TTC549 (cell line): ENCODE data around the gene SCP2.

Experiments used
- FAIRE-seq: peaks from 2 replicates; lab custom pipeline; 2012; peaks lifted over from hg19 to GRCh38; lab: Jason Lieb, UNC

Gene SCP2

DNA sequence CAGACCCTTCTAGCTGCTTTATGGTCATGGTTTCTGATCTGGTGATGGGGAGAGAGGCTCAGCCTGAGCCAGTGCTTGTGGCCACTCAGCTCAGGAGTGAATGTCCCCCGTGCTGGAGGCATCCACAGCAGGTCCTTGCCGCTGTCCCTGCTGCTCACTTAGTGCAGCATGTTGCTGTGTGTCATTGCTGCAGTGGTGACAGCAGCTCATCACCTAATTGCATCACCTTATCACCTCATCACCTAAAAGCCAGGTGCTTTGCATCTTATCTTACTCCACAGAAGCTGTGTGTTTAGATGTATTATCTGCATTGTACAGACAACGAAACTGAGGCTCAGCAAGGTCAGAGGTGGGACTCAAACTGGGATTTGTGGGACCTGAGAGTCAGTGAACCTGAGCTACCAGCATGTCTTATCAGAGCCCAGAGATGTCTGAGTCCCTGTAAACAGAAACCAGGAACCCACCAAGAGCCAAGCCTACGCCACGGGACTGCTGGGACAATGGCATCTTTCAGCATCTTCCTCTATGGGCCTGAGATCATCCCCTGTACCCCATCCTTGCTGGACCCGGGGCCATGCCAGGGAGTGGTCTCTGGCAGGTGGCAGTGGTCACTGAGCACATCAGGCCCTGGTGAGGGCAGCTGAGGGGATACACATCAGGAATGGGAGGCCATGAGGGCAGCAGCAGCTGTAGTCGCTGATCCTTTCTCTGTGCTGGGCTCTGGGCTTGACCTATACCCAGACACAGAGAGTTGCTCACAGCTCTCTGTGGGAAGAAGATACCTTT, 141.4 kb downstream of the SCP2 start:
- no peak for FAIRE-seq

- FAIRE-seq: no peak
Measured at GRCh38 chr1:53069265-53069662, 142.2 kb downstream of the SCP2 start.

GRCh38 chr1:53069663-53070327, 142.7 kb downstream of the SCP2 start:
- FAIRE-seq: no peak

DNA sequence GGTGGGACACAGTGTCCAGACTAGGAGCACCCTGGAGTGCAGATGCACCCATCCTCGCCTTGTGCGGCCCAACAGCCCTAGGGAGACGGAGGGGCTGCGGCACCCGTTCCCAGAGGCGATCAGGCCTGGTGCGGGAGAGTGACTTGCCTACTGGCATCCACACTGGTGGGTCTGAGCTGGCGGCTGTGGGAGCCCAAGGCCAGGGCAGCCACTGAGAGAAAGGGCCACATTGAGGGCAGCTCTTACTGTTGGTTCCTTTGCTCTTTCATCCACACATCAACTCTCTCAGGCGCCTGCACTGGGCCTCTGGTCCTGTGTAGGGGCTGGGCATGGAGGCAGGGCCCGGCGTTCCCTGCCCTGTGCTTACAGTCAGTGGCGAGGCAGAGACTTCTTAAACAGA, 143.5 kb downstream of the SCP2 start:
- FAIRE-seq: no peak

DNA sequence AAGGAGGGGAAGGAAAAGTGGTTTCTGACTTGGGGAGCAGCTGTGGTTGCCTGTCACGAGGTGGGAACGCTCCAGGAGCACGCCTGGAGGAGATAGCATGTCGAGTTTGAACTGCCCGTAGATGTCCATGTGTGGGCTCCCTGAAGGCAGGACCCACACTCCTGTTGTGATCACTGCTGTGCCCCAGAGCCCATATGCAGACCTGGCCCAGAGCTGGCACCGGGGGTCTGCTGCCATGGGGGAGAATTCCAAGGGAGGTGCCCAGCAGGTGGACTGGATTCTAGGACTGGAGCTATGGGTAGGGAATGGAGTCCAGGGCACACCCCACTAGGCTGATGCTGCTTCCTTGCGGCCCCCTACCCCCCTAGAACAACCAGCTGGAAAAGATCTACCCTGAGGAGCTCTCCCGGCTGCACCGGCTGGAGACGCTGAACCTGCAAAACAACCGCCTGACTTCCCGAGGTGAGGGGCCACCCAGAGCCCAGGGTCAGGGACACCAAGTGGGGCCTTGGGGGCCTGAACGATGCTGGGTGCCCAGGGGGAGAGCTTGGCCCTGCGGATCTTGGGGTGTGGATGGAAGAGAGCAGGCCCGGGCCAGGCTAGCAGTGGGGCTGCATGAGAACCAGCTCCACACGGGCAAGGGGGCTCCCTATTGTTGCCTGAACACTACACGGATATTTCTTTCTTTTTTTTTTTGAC, 144.2 kb downstream of the SCP2 start:
- no peak for FAIRE-seq

- FAIRE-seq: no peak
Measured at GRCh38 chr1:53071915-53072314, 144.8 kb downstream of the SCP2 start.

- FAIRE-seq: no peak
Measured at GRCh38 chr1:53073287-53073686, 146.2 kb downstream of the SCP2 start.

- FAIRE-seq: no peak
Measured at GRCh38 chr1:53073868-53074311, 146.8 kb downstream of the SCP2 start.

- no peak for FAIRE-seq
Measured at GRCh38 chr1:53074313-53075154, 147.5 kb downstream of the SCP2 start.

DNA sequence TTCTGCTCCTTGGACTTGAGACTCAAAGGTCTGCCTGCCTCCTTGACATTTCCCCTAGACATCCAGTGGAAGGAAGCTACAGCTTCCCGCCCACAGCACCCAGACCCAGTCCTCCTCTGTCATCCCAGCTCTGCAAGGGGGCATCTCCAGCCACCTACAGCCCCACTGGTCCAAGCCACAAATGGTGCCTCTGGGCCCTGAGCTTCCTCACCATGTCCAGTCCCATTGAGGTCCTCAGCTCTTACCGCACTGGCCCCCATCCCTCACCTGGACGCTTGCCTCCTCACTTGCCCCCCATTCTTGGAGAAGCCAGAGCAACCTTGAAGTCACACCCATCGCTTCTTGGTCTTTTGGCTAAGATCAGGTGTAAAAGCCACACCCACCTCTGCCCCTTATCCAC, 148.1 kb downstream of the SCP2 start:
- FAIRE-seq: no peak

DNA sequence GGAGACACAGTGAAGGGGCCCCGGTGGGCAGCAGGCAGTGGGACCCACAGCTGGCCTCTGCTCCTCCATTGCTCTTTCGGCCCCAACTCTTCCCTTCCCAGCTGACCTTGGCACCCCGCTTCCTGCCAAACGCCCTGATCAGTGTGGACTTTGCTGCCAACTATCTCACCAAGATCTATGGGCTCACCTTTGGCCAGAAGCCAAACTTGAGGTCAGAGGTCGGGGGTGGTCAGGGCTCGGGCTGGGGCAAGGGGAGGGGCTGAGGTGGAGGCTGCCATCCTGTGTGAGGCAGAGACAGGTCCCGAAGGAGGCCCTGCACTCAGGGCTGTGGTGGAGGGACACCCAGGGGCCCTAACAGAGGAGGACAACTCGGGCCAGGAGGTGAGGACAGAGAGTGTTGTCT, 148.7 kb downstream of the SCP2 start:
- FAIRE-seq: no peak

DNA sequence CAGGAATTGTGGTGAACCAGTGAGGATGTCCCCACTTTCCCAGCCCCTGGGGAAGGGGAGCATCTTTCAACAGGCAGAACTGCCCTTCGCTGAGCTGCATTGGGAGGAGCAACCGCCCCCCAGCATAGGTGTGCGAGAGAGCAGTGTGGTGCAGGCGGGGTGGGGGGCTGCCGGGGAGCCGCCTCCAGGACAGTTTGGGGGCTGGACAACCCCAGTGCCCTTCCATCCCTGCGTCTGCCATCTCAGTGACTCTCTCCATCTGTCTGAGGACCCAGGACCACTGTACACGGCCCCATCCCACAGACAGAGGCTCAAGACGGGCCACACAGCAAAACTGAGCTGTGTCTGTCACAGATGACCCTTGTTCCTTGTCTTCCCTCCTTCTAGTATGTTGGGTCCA, 149.1 kb downstream of the SCP2 start:
- FAIRE-seq: no peak

GRCh38 chr1:53076721-53077598, 149.9 kb downstream of the SCP2 start:
- no peak for FAIRE-seq

GRCh38 chr1:53077599-53077965, 150.5 kb downstream of the SCP2 start:
- FAIRE-seq: no peak

GRCh38 chr1:53078333-53079101, 151.4 kb downstream of the SCP2 start:
- FAIRE-seq: no peak

DNA sequence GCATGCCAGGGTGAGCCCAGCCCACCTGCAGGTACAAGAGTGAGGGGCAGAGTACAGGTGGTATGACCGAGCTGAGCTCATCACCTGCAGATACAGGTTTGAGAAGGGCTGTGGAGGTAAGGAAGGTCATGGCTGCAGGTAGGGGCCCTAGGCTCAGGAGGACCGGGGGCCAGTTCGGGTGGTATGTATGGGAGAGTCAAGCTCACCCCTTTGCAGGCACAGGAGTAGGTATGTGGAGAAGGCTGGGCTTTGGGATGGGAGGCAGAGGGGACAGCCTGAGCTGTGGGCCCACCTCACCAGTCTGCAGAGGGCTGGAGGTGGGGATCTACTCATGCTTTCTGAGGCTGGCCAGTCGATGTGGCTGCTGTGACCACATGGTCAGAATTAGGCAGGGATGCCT, 152.2 kb downstream of the SCP2 start:
- no peak for FAIRE-seq

DNA sequence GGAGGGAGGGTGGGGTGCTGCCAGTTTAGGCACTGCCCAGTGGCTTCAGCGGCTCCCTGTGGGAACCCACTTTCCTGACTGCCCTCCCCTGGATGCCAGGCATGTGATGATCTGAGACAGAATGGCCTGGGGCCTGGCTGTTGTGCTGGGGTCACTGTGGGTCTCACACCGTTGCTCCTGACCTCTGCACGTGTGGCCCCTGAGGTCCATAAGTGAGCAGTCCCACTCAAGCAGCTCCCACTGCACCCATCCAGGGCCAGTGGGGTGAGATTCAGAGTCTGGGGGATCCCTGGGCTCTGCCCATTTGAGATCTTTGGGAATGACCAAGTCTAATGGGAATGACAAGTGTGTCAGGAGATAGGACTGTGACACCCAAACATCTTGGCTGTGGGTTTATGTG, 153.0 kb downstream of the SCP2 start:
- FAIRE-seq: no peak

- no peak for FAIRE-seq
Measured at GRCh38 chr1:53080769-53081168, 153.7 kb downstream of the SCP2 start.

GRCh38 chr1:53081384-53082066, 154.4 kb downstream of the SCP2 start:
- FAIRE-seq: no peak

DNA sequence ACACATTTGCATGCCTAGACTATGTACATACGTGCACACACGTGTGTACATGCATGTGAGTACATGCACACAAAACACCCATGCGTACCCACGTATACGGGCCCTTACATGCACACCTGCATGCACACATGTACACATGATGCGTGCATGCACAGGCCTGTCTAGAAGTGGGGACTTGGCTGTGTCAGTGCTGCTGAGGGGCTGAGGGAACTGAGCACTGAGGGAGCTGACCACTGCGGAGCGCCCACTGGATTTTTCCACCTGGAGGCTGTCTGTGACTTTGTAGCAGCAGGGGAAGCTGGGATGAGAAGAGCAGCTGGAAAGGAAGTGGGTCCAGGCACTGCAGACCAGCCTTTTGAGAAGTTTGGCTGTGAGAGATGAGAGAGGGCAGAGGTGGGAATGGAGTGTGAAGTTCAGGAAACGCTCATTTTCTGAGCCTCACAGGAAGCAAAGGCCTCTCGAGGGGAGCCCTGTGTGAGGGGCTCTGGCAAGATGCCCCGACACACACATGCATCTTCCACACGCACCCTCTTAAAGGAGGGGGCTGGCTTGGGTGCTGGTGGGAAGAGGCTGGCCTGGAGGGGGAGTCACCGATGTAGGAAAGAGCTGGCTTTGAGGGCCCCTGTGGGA, 155.9 kb downstream of the SCP2 start:
- no peak for FAIRE-seq
